ENCODE results near the gene GAB3.
A peak's percentile ranks its signal among the peaks of the same experiment; 100 is the strongest.

GAB3 gene

DNA sequence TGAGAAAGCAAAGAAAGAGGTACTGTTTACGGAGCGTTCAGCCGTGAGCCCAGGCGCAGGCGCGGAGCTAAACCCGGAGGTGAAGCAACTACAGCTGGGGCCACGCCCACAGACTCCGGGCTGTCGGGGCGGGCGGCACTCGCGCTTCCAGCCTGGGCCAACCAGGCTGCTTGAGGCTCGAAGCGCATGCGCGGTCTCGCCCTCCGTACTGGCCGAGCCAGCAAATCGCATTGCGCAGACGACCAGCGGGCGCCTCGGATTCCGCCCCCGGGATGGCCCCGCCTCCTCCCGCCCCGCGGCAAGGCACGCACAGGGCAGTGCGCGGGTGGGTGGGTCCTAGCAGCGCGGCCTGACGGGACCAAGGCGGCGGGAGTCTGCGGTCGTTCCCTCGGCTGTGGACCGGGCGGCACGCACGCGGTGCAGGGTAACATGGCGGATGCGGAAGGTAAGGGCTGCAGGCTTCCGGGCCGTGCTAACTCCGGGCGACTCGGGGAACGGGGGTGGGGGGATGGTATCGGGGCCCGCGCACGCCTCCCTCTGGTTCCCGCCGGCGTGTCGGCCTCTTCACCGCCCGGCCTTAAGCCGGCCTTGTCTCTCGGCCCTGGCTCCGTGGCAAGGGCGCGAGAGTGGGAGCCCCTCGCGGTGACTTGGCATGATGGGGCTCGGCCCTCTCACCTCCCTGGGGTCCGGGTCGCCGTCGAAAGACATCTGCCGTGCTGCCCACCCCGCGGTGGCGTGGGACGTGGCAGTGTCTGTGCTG is 11.8 kb upstream of the GAB3 start, which contains the start of gene DKC1:
Gene DKC1, plus strand, starts transcription at position 328 of the 760 bp plus-strand sequence. Its CDS starts 102 bp downstream, at position 430.
- Histone ChIP-seq H3K27me3 (ENCODE audit: insufficient read depth, poor library complexity, severe bottlenecking) (no peaks in the 10 kb centered on the region), H3K27ac (replicated peaks) (peak within 1 kb of the TSS; percentile 98), H3K4me3 (replicated peaks; ENCODE audit: insufficient read depth, low read length) (peak within 1 kb of the TSS; percentile 51)
- TF ChIP-seq, protein P1, sequence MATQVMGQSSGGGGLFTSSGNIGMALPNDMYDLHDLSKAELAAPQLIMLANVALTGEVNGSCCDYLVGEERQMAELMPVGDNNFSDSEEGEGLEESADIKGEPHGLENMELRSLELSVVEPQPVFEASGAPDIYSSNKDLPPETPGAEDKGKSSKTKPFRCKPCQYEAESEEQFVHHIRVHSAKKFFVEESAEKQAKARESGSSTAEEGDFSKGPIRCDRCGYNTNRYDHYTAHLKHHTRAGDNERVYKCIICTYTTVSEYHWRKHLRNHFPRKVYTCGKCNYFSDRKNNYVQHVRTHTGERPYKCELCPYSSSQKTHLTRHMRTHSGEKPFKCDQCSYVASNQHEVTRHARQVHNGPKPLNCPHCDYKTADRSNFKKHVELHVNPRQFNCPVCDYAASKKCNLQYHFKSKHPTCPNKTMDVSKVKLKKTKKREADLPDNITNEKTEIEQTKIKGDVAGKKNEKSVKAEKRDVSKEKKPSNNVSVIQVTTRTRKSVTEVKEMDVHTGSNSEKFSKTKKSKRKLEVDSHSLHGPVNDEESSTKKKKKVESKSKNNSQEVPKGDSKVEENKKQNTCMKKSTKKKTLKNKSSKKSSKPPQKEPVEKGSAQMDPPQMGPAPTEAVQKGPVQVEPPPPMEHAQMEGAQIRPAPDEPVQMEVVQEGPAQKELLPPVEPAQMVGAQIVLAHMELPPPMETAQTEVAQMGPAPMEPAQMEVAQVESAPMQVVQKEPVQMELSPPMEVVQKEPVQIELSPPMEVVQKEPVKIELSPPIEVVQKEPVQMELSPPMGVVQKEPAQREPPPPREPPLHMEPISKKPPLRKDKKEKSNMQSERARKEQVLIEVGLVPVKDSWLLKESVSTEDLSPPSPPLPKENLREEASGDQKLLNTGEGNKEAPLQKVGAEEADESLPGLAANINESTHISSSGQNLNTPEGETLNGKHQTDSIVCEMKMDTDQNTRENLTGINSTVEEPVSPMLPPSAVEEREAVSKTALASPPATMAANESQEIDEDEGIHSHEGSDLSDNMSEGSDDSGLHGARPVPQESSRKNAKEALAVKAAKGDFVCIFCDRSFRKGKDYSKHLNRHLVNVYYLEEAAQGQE (IDR thresholded peaks at IDR 0.05; ENCODE audit: insufficient replicate concordance, low read depth) = peak; percentile 42
- TF ChIP-seq GABPA (IDR thresholded peaks at IDR 0.05; ENCODE audit: low read depth) (no peak), SPI1 (IDR thresholded peaks at IDR 0.05; ENCODE audit: borderline replicate concordance, low read depth) (no peak), POLR2AphosphoS5 (IDR thresholded peaks at IDR 0.05; ENCODE audit: low read depth) (peak; percentile 68)
- TF ChIP-seq, protein P2, sequence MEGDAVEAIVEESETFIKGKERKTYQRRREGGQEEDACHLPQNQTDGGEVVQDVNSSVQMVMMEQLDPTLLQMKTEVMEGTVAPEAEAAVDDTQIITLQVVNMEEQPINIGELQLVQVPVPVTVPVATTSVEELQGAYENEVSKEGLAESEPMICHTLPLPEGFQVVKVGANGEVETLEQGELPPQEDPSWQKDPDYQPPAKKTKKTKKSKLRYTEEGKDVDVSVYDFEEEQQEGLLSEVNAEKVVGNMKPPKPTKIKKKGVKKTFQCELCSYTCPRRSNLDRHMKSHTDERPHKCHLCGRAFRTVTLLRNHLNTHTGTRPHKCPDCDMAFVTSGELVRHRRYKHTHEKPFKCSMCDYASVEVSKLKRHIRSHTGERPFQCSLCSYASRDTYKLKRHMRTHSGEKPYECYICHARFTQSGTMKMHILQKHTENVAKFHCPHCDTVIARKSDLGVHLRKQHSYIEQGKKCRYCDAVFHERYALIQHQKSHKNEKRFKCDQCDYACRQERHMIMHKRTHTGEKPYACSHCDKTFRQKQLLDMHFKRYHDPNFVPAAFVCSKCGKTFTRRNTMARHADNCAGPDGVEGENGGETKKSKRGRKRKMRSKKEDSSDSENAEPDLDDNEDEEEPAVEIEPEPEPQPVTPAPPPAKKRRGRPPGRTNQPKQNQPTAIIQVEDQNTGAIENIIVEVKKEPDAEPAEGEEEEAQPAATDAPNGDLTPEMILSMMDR (IDR thresholded peaks at IDR 0.05; ENCODE audit: insufficient read depth, low read length) = no peak
- peak; percentile 86 to 95 for DNase-seq (ENCODE audit: low read depth in 1 of 2, low spot score in 1 of 2)

DNA sequence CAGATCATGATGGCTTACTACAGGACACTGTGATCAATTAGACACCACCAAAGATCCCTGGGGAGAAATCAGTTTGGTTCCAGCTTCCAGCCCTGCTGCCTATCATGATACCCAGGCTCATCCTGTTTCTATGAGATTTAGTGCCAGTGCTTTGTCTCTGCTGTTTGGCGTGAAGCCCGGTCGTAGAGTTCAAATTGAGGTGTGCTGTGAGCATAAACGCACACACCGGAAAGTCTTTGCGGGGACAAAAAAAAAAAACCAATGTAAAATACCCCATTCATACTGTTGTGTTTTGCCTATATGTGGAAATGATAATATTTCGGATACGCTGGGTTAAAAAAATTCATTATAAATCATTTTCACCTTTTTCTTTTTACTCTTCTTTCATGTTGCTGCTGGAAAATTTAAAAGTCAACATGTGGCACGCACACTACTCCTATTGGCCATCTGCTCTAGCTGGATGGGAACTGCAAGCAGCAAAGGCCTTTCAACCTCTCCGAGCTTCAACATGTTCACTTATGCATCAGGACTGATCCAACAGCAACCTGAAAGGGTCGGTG is 11.2 kb upstream of the GAB3 start:
- Histone ChIP-seq H3K27me3 (ENCODE audit: insufficient read depth, poor library complexity, severe bottlenecking) (no peaks in the 10 kb centered on the region), H3K4me3 (replicated peaks; ENCODE audit: insufficient read depth, low read length) (peak overlapping the region; percentile 39), H3K27ac (replicated peaks) (peak overlapping the region; percentile 80)
- no peak for TF ChIP-seq GABPA (IDR thresholded peaks at IDR 0.05; ENCODE audit: low read depth)
- no peak for TF ChIP-seq POLR2AphosphoS5 (IDR thresholded peaks at IDR 0.05; ENCODE audit: low read depth)
- TF ChIP-seq SPI1 (IDR thresholded peaks at IDR 0.05; ENCODE audit: borderline replicate concordance, low read depth) = no peak
- TF ChIP-seq, protein P1 (IDR thresholded peaks at IDR 0.05; ENCODE audit: insufficient replicate concordance, low read depth) = no peak
- TF ChIP-seq, protein P2 (IDR thresholded peaks at IDR 0.05; ENCODE audit: insufficient read depth, low read length) = no peak
- no peak for DNase-seq (ENCODE audit: low read depth in 1 of 2, low spot score in 1 of 2)

DNA sequence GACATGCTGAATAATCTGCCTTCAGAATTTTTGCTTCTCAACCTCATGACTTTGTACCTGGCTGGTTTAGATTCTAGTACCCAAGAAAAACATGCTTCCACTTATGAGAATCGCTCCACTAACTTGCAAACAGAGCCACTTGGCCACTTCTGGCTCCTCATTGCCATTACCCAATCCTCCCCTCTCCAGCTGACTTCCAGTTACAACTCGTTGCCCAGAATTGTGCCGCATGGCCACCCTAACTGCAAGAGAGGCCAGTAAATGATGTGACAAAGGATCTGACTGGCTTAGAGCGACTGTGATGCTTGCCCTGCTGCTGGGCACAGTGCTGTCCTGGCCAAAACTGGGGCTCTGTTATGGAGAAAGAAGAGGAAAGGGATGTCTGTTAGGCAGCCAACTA is 7.8 kb upstream of the GAB3 start:
- H3K27ac ChIP-seq (replicated peaks) = no peak overlapping the region
- no peak overlapping the region for H3K4me3 ChIP-seq (replicated peaks; ENCODE audit: insufficient read depth, low read length)
- no peak for DNase-seq (ENCODE audit: low read depth in 1 of 2, low spot score in 1 of 2)
- H3K27me3 ChIP-seq (ENCODE audit: insufficient read depth, poor library complexity, severe bottlenecking) = no peaks in the 10 kb centered on the region
- TF ChIP-seq, protein P1 (IDR thresholded peaks at IDR 0.05; ENCODE audit: insufficient replicate concordance, low read depth) = no peak
- no peak for TF ChIP-seq SPI1 (IDR thresholded peaks at IDR 0.05; ENCODE audit: borderline replicate concordance, low read depth)
- TF ChIP-seq, protein P2 (IDR thresholded peaks at IDR 0.05; ENCODE audit: insufficient read depth, low read length) = no peak
- no peak for TF ChIP-seq POLR2AphosphoS5 (IDR thresholded peaks at IDR 0.05; ENCODE audit: low read depth)
